GM18502 (cell line): Measurements from ENCODE around the gene NUDT2.
"Not testable (repeated sequence)": the region's sequence is repeated elsewhere in the genome, so short reads cannot be mapped to it uniquely, and the experiment has no call there.

Experiments used
- ATAC-seq: cut with Tn5 transposase; IDR thresholded peaks from one replicate; pipeline ENCODE4 v1.9.1; 2021; ENCODE audit warnings: mild to moderate bottlenecking; ENCODE audit not compliant: unreplicated experiment, poor library complexity

The NUDT2 gene

GRCh38 chr9:34328987-34329832, at the start of gene NUDT2, which contains the start of gene KIF24:
TSS of gene NUDT2 (plus strand) at chr9:34329569. CDS start at chr9:34339040, 9,471 bp downstream.
TSS of gene KIF24 (minus strand) at chr9:34329268. CDS start at chr9:34311346, 17,922 bp downstream.
- ATAC-seq = peak; percentile 95

GRCh38 chr9:34282096-34282495, 47.3 kb upstream of the NUDT2 start:
- ATAC-seq = no peak

GRCh38 chr9:34289159-34289558, 40.2 kb upstream of the NUDT2 start:
- no peak for ATAC-seq

- ATAC-seq = no peak
Measured at GRCh38 chr9:34291023-34291422, 38.3 kb upstream of the NUDT2 start.

- ATAC-seq = no peak
Measured at GRCh38 chr9:34291423-34291822, 37.9 kb upstream of the NUDT2 start.

- no peak for ATAC-seq
Measured at GRCh38 chr9:34292552-34292951, 36.8 kb upstream of the NUDT2 start.

- ATAC-seq = not testable (repeated sequence)
Measured at GRCh38 chr9:34301064-34301463, 28.3 kb upstream of the NUDT2 start.

- not testable (repeated sequence) for ATAC-seq
Measured at GRCh38 chr9:34308316-34308715, 21.1 kb upstream of the NUDT2 start.

GRCh38 chr9:34310215-34310614, 19.2 kb upstream of the NUDT2 start:
- no peak for ATAC-seq

- no peak for ATAC-seq
Measured at GRCh38 chr9:34311499-34312185, 17.7 kb upstream of the NUDT2 start.

GRCh38 chr9:34317436-34317835, 11.9 kb upstream of the NUDT2 start:
- no peak for ATAC-seq

- ATAC-seq = no peak
Measured at GRCh38 chr9:34318163-34318790, 11.1 kb upstream of the NUDT2 start.

GRCh38 chr9:34321451-34321850, 7.9 kb upstream of the NUDT2 start:
- no peak for ATAC-seq

GRCh38 chr9:34322899-34323591, 6.3 kb upstream of the NUDT2 start:
- ATAC-seq = no peak

- no peak for ATAC-seq
Measured at GRCh38 chr9:34326690-34327089, 2.7 kb upstream of the NUDT2 start.

- peak; percentile 1 for ATAC-seq
Measured at GRCh38 chr9:34328500-34328986, 826 bp upstream of the NUDT2 start.

GRCh38 chr9:34331196-34331595, 1.8 kb downstream of the NUDT2 start:
- ATAC-seq = no peak

GRCh38 chr9:34332076-34332964, 3.0 kb downstream of the NUDT2 start:
- ATAC-seq = no peak

- ATAC-seq = no peak
Measured at GRCh38 chr9:34333836-34334235, 4.5 kb downstream of the NUDT2 start.
